Common myeloid progenitor, CD34-positive (primary cell): ENCODE measurements around the gene PAPOLA.
"Not testable (repeated sequence)": the region's sequence is repeated elsewhere in the genome, so short reads cannot be mapped to it uniquely, and the experiment has no call there.

ENCODE experiments used
- CTCF ChIA-PET: fragments of 350-600 bp; sonication (Branson Sonifier 250); formaldehyde crosslinking; loops from one replicate; lab custom pipeline; 2021; ENCODE audit warnings: antibody characterized with exemption; lab: Charles Lee
- POLR2A ChIA-PET: fragments of 350-600 bp; sonication (Branson Sonifier 250); formaldehyde crosslinking; loops from one replicate; lab custom pipeline; 2021; ENCODE audit warnings: antibody characterized with exemption; lab: Charles Lee
- DNase-seq, 3 donors: peaks; one replicate each; pipeline versions ENCODE4 v3.0.0 to v3.0.0-alpha.2; 2013
- H3K27ac ChIP-seq, 2 experiments: 1 replicate in 1 of 2; 2 replicates in 1 of 2; pipeline ENCODE4 v1.7.0; 2013; ENCODE audit warnings: inconsistent platforms in 2 of 2, low read length in 2 of 2, mild to moderate bottlenecking in 2 of 2, low read depth in 1 of 2, moderate library complexity in 1 of 2; ENCODE audit not compliant: severe bottlenecking in 2 of 2, insufficient read depth in 1 of 2, poor library complexity in 1 of 2
- H3K27me3 ChIP-seq, 5 experiments: replicated peaks in 2 of 5; 1 replicate in 3 of 5; 2 replicates in 2 of 5; pipeline versions ENCODE4 v1.6.1 to v1.7.0; 2013; ENCODE audit warnings: low read length in 4 of 5, mild to moderate bottlenecking in 2 of 5, moderate library complexity in 2 of 5, inconsistent platforms in 1 of 5; ENCODE audit not compliant: insufficient read depth in 5 of 5, control insufficient read depth in 4 of 5
- H3K36me3 ChIP-seq, 4 experiments: 1 replicate in 2 of 4; 2 replicates in 2 of 4; pipeline versions ENCODE4 v1.6.1 to v1.7.0; 2013; ENCODE audit warnings: low read length in 3 of 4, control low read depth in 1 of 4, mild to moderate bottlenecking in 1 of 4; ENCODE audit not compliant: control insufficient read depth in 4 of 4, insufficient read depth in 4 of 4
- H3K4me1 ChIP-seq, 4 experiments: 1 replicate in 3 of 4; 2 replicates in 1 of 4; pipeline versions ENCODE4 v1.6.1 to v1.7.1; 2013; ENCODE audit warnings: low read length in 3 of 4, mild to moderate bottlenecking in 3 of 4, control low read depth in 1 of 4, inconsistent platforms in 1 of 4, moderate library complexity in 1 of 4; ENCODE audit not compliant: control insufficient read depth in 4 of 4, insufficient read depth in 4 of 4; ENCODE audit errors: control extremely low read depth in 1 of 4
- H3K4me3 ChIP-seq, 7 experiments: 1 replicate in 4 of 7; 2 replicates in 3 of 7; pipeline versions ENCODE4 v1.5.1 to v1.7.0; 2013; ENCODE audit warnings: mild to moderate bottlenecking in 7 of 7, low read length in 6 of 7, moderate library complexity in 6 of 7, inconsistent platforms in 2 of 7, low read depth in 2 of 7, control low read depth in 1 of 7; ENCODE audit not compliant: insufficient read depth in 4 of 7, control insufficient read depth in 1 of 7; ENCODE audit errors: extremely low read depth in 1 of 7
- H3K9me3 ChIP-seq, 5 experiments: 1 replicate in 4 of 5; 2 replicates in 1 of 5; pipeline versions ENCODE4 v1.6.1 to v1.7.1; 2013; ENCODE audit warnings: low read length in 4 of 5, mild to moderate bottlenecking in 2 of 5, inconsistent platforms in 1 of 5, low read depth in 1 of 5, moderate library complexity in 1 of 5; ENCODE audit not compliant: control insufficient read depth in 4 of 5, insufficient read depth in 2 of 5; ENCODE audit errors: control extremely low read depth in 1 of 5
- WGBS: methylation state at CpG from one replicate; pipeline ENCODE4 v1.1.5; 2013; ENCODE audit not compliant: insufficient coverage; 5-methylcytosine and 5-hydroxymethylcytosine counted together

The PAPOLA gene

DNA sequence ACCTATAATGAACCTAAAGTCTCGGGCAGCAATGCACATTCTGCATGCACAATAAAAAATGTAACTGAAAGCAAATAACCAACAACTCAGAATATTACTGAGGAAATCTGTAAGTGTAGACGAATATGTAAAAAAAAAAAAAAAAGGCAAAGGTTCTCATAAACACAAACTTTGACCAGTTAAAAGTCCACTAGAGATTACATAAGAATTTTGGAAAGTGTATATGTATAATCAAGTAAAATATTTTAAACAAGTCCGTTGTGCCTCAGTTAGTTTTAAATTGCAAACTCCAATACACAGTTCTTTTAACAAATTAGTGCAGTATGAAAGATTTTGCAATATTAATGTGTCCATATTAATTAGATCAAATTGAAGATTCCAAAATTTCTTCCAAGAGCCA is 35.3 kb upstream of the PAPOLA start:
- no peak overlapping the region for H3K4me3 ChIP-seq
- H3K36me3 ChIP-seq, result no peaks in the 10 kb centered on the region
- H3K9me3 ChIP-seq, result no peaks in the 10 kb centered on the region
- peaks cover 0 to 3% (median 0%) of the 10 kb centered on the region in 4 experiments for H3K4me1 ChIP-seq
- CTCF ChIA-PET, result no interaction called here
- no peaks in the 10 kb centered on the region for H3K27me3 ChIP-seq
- POLR2A ChIA-PET, result no interaction called here
- no peak overlapping the region for H3K27ac ChIP-seq
- no CpG with 5 or more reads among the region's 3 CpGs for WGBS
- DNase-seq, result no peak

DNA sequence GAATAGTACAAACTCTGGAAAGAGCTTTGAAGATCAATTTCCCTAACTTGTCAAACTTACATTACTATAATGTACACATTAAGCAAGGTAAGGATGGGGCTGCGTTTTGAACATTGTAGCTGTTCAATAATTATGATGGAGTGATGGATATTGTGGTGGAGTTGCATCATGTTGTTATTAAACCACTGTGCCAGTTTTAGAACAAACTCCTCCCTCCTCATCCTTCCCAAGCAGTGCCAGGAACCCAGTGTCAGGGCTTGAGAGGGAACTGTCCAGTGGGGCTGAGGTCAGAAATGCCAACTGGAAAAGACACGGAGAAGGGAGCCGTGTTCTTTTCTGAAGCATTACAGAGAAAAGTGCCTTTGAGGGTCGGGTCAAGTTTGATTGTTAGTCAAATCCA is 31.9 kb upstream of the PAPOLA start:
- WGBS, result 93% methylated on average over 2 of the region's 4 CpGs
- CTCF ChIA-PET, result no interaction called here

DNA sequence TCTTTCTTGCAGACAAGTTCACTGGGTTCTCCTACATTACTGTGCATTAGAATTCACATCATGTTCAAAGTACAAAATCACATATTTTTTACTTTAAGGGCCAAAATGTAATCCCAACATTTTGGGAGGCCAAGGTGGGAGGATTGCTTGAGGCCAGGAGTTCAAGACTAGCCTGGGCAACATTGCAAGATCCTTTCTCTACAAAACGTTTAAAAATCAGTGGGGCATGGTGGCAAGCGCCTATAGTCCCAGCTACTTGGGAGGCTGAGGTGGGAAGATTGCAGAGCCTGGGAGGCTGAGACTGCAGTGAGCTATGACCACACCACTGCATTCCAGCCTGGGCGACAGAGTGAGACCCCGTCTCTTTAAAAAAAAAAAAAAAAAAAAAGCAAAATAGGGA is 31.2 kb upstream of the PAPOLA start:
- H3K36me3 ChIP-seq, H3K4me3 ChIP-seq, H3K27ac ChIP-seq, H3K4me1 ChIP-seq, H3K27me3 ChIP-seq, H3K9me3 ChIP-seq, CTCF ChIA-PET, DNase-seq, POLR2A ChIA-PET: not testable (repeated sequence)
- WGBS, result 93% methylated on average over 2 of the region's 4 CpGs

More for the DNA sequence above, 31.9 kb upstream of the PAPOLA start:
- Histone ChIP-seq H3K9me3 (no peaks in the 10 kb centered on the region), H3K4me1 (no peaks in the 10 kb centered on the region), H3K27me3 (no peaks in the 10 kb centered on the region), H3K27ac (no peak overlapping the region), H3K4me3 (no peak overlapping the region), H3K36me3 (no peaks in the 10 kb centered on the region)
- no peak for DNase-seq
- POLR2A ChIA-PET, result no interaction called here

DNA sequence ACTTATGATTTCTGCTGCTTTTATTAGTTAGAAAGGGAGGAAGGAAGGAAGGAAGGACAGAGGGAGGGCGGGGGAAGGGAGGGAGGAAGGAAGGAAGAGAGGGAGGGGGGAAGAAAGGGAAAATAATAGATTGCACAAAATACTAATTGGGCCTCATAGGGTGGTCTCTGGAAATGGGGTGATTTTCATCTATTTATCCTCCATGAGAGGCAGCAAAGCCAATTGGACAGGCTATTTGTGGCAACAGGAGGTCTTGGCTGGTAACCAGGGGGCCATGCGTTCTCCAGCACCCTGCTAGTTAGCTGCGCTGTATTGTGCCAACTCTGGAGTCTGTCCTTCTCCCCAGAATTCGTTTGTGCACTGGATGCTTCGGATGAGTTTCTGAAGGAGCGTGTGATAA is 24.1 kb upstream of the PAPOLA start:
- Histone ChIP-seq H3K27ac (no peak overlapping the region), H3K9me3 (no peaks in the 10 kb centered on the region), H3K27me3 (no peaks in the 10 kb centered on the region), H3K4me1 (no peaks in the 10 kb centered on the region), H3K36me3 (no peaks in the 10 kb centered on the region), H3K4me3 (no peak overlapping the region)
- ChIA-PET CTCF (no interaction called here), POLR2A (no interaction called here)
- WGBS, result 79% methylated on average over 6 of the region's 6 CpGs
- no peak for DNase-seq

DNA sequence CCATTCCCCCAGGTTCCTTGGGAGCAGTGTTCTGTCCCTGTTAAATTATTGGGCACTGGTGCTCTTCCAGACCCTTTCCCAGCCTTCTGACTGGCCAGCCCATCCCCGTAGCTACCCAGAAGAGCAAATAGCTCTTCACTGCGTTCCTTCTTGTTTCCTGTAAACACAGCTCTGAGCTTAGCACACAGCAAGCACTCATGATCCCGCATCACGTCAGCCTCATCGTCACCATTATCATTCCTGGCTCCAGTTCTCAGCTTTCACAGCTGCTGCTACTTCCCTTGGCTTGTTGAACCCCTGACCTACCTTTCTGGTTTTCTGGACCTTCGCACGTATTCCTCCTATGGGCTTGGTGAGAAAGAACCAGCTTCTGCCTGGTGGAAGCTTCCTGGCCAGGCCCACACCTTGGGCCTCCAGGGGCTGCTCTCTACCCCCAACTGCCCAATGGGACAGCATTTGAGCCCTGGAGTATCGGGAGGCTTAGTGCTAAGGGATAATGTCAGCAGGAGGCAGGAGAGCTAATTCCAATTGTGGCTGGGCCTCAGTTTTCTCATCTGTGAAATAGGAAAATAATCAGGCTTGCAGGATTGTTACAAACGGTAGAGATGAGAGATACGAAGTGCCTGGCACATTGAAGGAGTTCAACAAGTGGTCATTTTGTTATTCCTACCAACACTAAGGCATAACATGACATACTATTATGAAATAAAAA is 22.6 kb upstream of the PAPOLA start:
- no peaks in the 10 kb centered on the region for H3K36me3 ChIP-seq
- no peaks in the 10 kb centered on the region for H3K9me3 ChIP-seq
- no peak overlapping the region for H3K4me3 ChIP-seq
- WGBS, result 96% methylated on average over 8 of the region's 10 CpGs
- DNase-seq, result no peak
- no peaks in the 10 kb centered on the region for H3K27me3 ChIP-seq
- CTCF ChIA-PET, result no interaction called here
- H3K4me1 ChIP-seq, result peaks cover 0 to 3% (median 0%) of the 10 kb centered on the region in 4 experiments
- POLR2A ChIA-PET, result no interaction called here
- H3K27ac ChIP-seq, result no peak overlapping the region

DNA sequence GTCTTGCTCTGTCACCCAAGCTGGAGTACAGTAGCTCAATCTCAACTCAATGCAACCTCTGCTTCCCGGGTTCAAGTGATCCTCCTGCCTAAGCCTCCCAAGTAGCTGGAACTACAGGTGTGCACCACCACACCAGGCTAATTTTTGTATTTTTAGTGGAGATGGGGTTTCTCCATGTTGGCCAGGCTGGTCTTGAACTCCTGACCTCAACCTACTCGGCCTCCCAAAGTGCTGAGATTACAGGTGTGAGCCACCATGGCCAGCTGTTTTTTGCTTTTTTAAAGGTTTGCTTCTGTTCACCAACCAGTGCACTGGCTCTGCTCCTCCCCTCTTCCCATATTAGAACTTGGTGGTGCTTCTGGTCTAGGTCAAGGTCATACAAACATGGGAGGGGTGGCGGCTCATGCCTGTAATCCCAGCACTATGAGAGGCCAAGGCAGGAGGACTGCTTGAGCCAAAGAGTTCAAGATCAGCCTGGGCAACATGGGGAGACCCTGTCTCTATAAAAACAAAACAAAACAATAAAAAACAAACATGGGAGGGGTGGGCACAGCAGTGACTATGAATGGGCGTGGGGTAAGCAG is 20.4 kb upstream of the PAPOLA start:
- Histone ChIP-seq H3K4me3 (no peak overlapping the region), H3K27ac (no peak overlapping the region), H3K36me3 (no peaks in the 10 kb centered on the region), H3K27me3 (no peaks in the 10 kb centered on the region), H3K4me1 (peaks cover 0 to 3% (median 0%) of the 10 kb centered on the region in 4 experiments), H3K9me3 (no peaks in the 10 kb centered on the region)
- CTCF ChIA-PET, result no interaction called here
- POLR2A ChIA-PET, result no interaction called here
- WGBS, result 92% methylated on average over 2 of the region's 4 CpGs
- DNase-seq, result no peak

DNA sequence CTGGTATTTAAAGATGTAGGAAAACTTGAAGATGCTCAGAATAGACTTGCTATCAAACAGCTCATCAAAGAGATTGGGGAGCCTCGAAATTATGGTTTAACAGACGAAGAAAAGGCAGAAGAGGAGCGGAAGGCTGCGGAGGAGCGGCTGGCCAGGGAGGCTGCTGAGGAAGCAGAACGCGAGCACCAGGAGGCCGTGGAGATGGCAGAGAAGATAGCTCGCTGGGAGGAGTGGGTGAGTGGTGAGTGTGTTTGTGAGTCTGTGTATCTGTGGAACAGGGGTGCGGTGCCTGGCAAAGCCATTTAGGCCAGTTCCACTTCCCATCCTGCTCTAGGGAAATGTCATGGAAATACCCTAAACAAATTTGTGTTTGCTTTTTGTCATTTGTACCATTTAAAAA is 19.2 kb upstream of the PAPOLA start:
- Histone ChIP-seq H3K9me3 (no peaks in the 10 kb centered on the region), H3K4me3 (no peak overlapping the region), H3K36me3 (no peaks in the 10 kb centered on the region), H3K27ac (no peak overlapping the region), H3K4me1 (peaks cover 0 to 3% (median 0%) of the 10 kb centered on the region in 4 experiments), H3K27me3 (no peaks in the 10 kb centered on the region)
- WGBS, result 86% methylated on average over 10 of the region's 10 CpGs
- no peak for DNase-seq
- POLR2A ChIA-PET, result interaction anchor here (0.6 kb wide), 1 partner anchor 497 kb away, joined by 3 read pairs; no protein-coding TSS in a partner anchor
- CTCF ChIA-PET, result interaction anchor here (1.1 kb wide), 1 partner anchor 15 kb away, joined by 3 read pairs; no protein-coding TSS in a partner anchor
